ENCODE measurements around the gene SCAP. TPM values are rescaled to one million over a fixed set of nuclear protein-coding genes. Genes with fewer than 3 reads are reported as not detected.

Gene SCAP
- total and polyA plus RNA-seq, 2 of the 4 experiments (the other 2 are of a cell fraction), result 25.3 to 34.6 TPM

DNA sequence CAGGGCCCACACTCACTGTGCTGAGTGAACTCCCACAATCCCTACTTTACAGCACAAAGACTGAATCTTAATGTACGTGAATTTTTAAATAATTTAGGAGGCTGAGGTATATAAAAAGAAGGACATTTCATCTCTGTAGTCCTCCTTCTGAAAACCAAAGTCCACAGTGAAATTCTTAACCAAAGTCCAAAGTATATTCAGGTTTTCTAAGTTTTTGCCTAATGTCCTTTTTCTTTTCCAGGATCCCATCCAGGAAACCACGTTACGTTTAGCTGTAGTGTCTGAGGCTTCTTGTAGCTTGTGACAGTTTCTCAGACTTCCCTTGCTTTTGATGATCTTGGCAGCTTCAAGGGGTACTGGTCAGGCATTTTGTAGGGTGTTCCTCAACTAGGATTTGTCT lies 44.5 kb downstream of the SCAP start:
- Histone ChIP-seq H2AK9ac (replicated peaks; ENCODE audit: low read depth, low read length, poor library complexity) (no peak overlapping the region), H3K9ac (ENCODE audit: low read depth, low read length) (no peak overlapping the region), H3K9me3 (ENCODE audit: control insufficient read depth, insufficient read depth, low read length) (no peaks in the 10 kb centered on the region), H2AK5ac (ENCODE audit: low read depth, low read length) (no peak overlapping the region), H2BK15ac (ENCODE audit: low read depth, low read length) (no peak overlapping the region), H3K27me3 (ENCODE audit: control insufficient read depth, insufficient read depth, low read length) (no peaks in the 10 kb centered on the region), H4K20me1 (ENCODE audit: insufficient read depth, low read length) (peaks cover 5% of the 10 kb centered on the region; the same call in 1 of the 2 replicates), H3K4me3 (ENCODE audit: insufficient read depth, low read depth, low read length) (no peak overlapping the region), H4K91ac (ENCODE audit: insufficient read depth, low read depth, low read length) (no peak overlapping the region), H2BK20ac (ENCODE audit: low read depth, low read length) (no peak overlapping the region), H3K9me1 (ENCODE audit: insufficient read depth, low read length) (peaks cover 19% of the 10 kb centered on the region; the same call in 1 of the 2 replicates), H4K5ac (ENCODE audit: low read depth, low read length) (no peak overlapping the region), H3K56ac (ENCODE audit: extremely low read depth, insufficient read depth, low read length) (no peak overlapping the region), H3K27ac (ENCODE audit: insufficient read depth, low read length) (no peak overlapping the region), H2BK5ac (ENCODE audit: low read depth, low read length, poor library complexity, severe bottlenecking) (no peak overlapping the region), H3K79me1 (ENCODE audit: low read depth in 1 of 2, low read length in 2 of 2) (peaks cover 5 to 22% of the 10 kb centered on the region in 2 experiments; a peak in 1 of 4 replicates), H2AFZ (replicated peaks; ENCODE audit: low read length, poor library complexity) (no peak overlapping the region), H3K23ac (ENCODE audit: low read depth, low read length) (no peak overlapping the region), H3K4me1 (ENCODE audit: control insufficient read depth, insufficient read depth, low read length) (no peaks in the 10 kb centered on the region), H3K4ac (ENCODE audit: low read depth, low read length) (no peak overlapping the region), H3K36me3 (ENCODE audit: control insufficient read depth, insufficient read depth, low read length) (peaks cover 45% of the 10 kb centered on the region), H3K18ac (ENCODE audit: low read depth, low read length) (no peak overlapping the region), H3K14ac (replicated peaks; ENCODE audit: low read depth, low read length) (no peak overlapping the region), H3K4me2 (ENCODE audit: low read depth, low read length) (no peak overlapping the region), H4K8ac (ENCODE audit: low read depth in 2 of 2, low read length in 2 of 2) (no peak overlapping the region), H2BK120ac (ENCODE audit: low read depth, low read length) (no peak overlapping the region)
- ChIA-PET CTCF (interaction anchor here (1.1 kb wide), 1 partner anchor 9 kb away, joined by 3 read pairs; no protein-coding TSS in a partner anchor), POLR2A (ENCODE audit: unreplicated experiment) (no interaction called here)
- BruUV-seq (replicated peaks), result TSS peak; percentile 54
- in situ Hi-C loops (cut with MboI; ENCODE audit: low sequenced_read_pairs), result no loop called here
- no CpG with 5 or more reads among the region's 3 CpGs for WGBS, 2 experiments (ENCODE audit: extremely low coverage in 2 of 2, insufficient read length in 1 of 2)
- DNase-seq (no peak), ATAC-seq (ENCODE audit: low read depth) (no peak)
- intact Hi-C loops (cut with micrococcal nuclease), result no loop called here
- TF ChIP-seq NFE2L2 (IDR thresholded peaks at IDR 0.05; ENCODE audit: low read depth, low read length) (no peak), MXI1 (IDR thresholded peaks at IDR 0.05; ENCODE audit: borderline replicate concordance, low read depth, low read length) (no peak), RAD21 (IDR thresholded peaks at IDR 0.05; ENCODE audit: low read length) (no peak), FOS (IDR thresholded peaks at IDR 0.05; ENCODE audit: low read depth, low read length) (no peak), CEBPB (IDR thresholded peaks at IDR 0.05; ENCODE audit: low read depth, low read length) (no peak), RFX5 (IDR thresholded peaks at IDR 0.05; ENCODE audit: low read depth, low read length) (no peak)
- TF ChIP-seq, protein P1, sequence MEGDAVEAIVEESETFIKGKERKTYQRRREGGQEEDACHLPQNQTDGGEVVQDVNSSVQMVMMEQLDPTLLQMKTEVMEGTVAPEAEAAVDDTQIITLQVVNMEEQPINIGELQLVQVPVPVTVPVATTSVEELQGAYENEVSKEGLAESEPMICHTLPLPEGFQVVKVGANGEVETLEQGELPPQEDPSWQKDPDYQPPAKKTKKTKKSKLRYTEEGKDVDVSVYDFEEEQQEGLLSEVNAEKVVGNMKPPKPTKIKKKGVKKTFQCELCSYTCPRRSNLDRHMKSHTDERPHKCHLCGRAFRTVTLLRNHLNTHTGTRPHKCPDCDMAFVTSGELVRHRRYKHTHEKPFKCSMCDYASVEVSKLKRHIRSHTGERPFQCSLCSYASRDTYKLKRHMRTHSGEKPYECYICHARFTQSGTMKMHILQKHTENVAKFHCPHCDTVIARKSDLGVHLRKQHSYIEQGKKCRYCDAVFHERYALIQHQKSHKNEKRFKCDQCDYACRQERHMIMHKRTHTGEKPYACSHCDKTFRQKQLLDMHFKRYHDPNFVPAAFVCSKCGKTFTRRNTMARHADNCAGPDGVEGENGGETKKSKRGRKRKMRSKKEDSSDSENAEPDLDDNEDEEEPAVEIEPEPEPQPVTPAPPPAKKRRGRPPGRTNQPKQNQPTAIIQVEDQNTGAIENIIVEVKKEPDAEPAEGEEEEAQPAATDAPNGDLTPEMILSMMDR (conservative IDR thresholded peaks at IDR 0.05; ENCODE audit: low read depth, low read length), result no peak
- TF ChIP-seq, protein P2, sequence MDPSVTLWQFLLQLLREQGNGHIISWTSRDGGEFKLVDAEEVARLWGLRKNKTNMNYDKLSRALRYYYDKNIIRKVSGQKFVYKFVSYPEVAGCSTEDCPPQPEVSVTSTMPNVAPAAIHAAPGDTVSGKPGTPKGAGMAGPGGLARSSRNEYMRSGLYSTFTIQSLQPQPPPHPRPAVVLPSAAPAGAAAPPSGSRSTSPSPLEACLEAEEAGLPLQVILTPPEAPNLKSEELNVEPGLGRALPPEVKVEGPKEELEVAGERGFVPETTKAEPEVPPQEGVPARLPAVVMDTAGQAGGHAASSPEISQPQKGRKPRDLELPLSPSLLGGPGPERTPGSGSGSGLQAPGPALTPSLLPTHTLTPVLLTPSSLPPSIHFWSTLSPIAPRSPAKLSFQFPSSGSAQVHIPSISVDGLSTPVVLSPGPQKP (IDR thresholded peaks at IDR 0.05; ENCODE audit: borderline replicate concordance, low read depth, low read length), result no peak
- TF ChIP-seq, protein P3, sequence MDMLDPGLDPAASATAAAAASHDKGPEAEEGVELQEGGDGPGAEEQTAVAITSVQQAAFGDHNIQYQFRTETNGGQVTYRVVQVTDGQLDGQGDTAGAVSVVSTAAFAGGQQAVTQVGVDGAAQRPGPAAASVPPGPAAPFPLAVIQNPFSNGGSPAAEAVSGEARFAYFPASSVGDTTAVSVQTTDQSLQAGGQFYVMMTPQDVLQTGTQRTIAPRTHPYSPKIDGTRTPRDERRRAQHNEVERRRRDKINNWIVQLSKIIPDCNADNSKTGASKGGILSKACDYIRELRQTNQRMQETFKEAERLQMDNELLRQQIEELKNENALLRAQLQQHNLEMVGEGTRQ (IDR thresholded peaks at IDR 0.05; ENCODE audit: low read depth, low read length), result no peak
- dilution Hi-C loops (cut with HindIII; ENCODE audit: low sequenced_read_pairs, unreplicated experiment), result no loop called here

All from IMR-90 (cell line).